HG02588 (cell line): ENCODE measurements around the gene ARRDC1.
A peak's percentile ranks its signal among the peaks of the same experiment; 100 is the strongest.
"Not testable (repeated sequence)": the region's sequence is repeated elsewhere in the genome, so short reads cannot be mapped to it uniquely, and the experiment has no call there.

Experiments
- ATAC-seq: cut with Tn5 transposase; IDR thresholded peaks from one replicate; pipeline ENCODE4 v1.9.1; 2021; ENCODE audit warnings: mild to moderate bottlenecking, moderate library complexity; ENCODE audit not compliant: unreplicated experiment

ARRDC1 gene

DNA sequence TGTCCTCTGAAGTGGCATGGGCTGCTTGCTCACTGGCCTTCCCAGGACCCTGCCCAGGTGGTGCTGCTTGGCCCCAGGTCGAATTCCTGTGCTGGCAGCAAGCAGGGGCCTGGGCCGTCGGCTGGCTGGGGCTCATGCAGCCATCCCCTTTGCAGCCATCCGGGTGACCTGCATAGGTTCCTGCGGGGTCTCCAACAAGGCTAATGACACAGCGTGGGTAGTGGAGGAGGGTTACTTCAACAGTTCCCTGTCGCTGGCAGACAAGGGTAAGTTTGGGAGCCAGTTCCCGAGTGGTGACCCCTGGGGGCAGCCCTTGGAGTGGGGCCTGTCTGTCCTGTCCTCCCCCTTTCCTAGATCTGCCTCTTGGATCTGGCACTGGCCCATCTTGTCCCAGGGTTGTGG is 7.3 kb downstream of the ARRDC1 start:
- no peak for ATAC-seq

GRCh38 chr9:137613259-137613658 is 7.8 kb downstream of the ARRDC1 start:
- ATAC-seq: no peak

- no peak for ATAC-seq
These were observed 8.4 kb downstream of the ARRDC1 start for GRCh38 chr9:137613738-137614523.

DNA sequence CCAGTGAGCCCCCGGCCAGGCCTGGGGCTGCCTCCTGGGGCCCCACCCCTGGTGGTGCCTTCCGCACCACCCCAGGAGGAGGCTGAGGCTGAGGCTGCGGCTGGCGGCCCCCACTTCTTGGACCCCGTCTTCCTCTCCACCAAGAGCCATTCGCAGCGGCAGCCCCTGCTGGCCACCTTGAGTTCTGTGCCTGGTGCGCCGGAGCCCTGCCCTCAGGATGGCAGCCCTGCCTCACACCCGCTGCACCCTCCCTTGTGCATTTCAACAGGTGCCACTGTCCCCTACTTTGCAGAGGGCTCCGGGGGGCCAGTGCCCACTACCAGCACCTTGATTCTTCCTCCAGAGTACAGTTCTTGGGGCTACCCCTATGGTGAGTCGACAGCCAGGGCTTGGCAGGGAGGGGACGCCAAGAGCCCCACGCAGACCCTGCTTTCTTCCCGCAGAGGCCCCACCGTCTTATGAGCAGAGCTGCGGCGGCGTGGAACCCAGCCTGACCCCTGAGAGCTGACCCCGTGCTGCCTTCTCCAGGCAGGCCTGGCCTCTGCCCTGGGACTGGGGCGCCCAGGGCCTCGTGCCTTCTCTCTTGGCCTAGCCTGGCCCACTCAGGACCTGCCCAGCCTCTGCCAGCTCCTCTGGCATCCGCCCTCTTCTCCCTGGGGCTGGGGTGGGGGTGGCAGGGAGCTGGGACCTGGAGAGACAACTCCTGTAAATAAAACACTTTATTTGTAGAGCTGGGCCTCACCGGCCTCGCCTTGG is 9.3 kb downstream of the ARRDC1 start:
- ATAC-seq: no peak

DNA sequence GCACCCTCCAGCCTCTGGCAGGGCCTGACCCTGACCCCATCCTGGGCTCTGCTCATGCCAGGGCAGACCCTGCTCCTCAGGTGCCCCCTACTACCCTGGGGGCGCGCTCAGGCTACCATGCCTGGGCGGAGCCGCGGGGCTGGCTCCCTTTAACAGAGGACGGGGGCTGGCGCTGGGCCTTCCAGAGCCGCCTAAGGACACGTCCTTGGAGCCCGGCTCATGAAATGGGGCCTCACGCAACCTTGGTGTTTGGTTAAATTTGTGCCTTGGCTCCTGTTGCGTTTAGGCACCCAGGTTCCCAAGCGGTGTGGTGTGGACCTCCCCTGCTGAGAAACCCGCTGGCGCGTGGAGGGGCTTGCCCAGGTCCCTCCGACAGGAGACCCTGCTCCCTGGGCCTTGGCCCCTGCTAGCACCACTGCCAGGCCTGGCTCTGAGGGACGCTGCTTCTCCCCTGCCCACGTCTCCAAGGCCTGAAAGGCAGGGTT is 9.9 kb downstream of the ARRDC1 start:
- no peak for ATAC-seq

DNA sequence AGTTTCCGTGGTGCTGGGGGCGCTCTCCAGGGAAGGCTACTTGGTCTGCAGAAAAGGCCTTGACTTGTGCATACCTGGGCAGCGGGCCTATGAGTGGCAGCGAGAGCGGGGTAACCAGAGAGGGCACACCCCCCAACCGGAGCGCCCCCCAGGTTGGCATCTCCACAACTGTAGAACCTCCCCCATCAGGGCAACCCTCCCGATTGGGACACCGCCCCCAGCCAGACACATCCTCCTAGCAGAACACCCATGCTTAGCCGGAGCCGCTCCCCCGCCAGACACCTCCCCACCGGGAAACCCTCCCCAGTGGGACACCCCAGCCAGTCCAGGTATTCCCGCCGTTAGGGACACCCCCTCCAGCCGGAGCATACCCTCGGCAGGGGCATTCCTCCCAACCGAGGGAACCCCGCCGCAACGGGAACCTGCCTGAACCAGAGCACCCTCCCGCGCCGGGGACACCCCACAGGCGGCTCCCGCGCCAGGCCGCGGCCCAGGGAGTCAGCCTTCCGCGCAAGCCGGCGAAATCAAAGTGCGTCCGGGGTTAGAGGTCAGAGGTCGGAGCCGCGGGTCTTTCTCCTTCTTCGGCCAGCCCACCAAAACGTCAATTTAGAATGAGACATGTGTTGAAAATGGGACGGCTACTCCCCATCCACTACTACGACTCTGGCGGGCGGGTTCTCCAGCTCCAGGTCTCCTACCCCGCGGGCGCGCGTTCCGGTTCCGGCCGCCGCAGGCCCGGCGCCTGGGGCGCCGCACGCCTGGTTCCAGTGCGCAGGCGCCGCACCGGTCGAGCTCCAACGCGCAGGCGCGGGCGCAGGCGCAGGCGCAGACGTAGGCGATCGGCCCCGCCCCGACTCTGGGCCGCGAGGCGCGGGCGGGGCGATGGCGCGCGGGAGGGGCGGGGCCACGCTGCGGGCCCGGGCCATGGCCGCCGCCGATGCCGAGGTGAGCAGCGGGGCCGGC is 12.9 kb downstream of the ARRDC1 start, which contains the start of gene EHMT1:
TSS of gene EHMT1 (plus strand) at position 901 of the 963 bp plus-strand sequence. CDS start at position 925, 24 bp downstream.
- peak; percentile 72 for ATAC-seq

DNA sequence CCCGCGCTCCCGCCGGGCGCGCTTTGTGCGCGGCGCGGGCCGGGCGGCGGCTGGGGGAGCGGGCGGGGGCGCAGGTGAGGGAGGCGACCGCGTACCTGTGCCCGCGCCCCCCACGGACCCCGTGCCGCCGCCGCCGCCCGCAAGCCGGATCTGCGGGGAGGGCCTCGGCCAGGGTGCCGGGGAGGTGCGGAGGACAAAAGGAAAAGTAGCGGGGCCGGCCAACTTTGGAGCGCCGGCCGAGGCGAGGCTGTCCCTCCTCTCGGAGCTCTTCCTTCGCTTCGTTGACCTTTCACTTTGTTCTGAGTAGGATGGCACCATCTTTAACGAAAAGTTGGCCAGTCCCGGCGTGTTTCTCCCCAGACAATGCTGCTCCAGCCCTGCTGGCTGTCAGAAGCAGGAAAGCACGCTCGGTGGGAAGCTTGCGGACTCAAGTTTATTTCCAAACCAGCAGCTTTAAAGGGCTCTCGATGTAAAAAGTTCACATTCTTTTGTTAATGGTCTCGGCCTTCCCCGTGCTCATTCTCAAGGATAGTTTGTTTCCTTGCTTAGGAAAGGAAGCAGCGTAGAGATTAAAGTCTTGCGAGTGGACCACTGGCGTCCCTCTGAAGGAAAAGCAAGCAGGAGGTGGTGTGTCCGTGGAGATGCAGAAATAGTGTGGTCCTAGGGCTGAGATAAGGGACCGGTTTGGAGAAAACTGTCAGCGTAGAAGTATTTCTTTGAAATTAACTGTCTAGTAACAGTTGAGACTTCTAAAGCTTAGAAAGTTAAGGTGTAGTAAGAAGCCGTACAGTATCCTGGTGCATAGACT is 14.0 kb downstream of the ARRDC1 start:
- no peak for ATAC-seq

- no peak for ATAC-seq
These were observed 14.5 kb downstream of the ARRDC1 start for GRCh38 chr9:137620048-137620405.

GRCh38 chr9:137620581-137620980 is 15.1 kb downstream of the ARRDC1 start:
- no peak for ATAC-seq

DNA sequence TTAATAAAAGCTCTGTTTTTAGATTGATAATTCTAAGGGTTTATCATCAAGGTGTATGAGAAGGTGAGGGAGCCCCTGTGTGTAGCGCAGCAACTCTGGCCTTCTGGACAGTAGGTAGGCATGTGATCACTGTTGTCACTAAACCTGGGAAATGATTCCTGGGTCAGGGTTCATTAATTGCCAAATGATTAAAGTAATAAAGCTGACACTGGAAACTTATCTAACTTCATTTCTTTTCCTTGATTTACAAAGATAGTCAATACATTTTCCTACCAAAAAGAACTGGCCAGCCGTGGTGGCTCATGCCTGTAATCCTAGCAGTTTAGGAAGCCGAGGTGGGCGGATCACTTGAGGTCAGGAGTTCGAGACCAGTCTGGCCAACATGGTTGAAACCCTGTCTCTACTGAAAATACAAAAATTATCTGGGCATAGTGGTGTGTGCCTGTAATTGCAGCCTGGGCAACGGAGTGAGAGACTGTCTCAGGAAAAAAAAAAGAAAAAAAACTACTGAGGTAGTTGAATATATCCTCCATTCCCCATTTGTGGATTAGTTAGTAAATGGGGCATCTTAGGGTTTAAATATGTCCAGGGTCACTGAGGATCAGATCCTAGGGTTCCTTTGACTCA is 15.8 kb downstream of the ARRDC1 start:
- ATAC-seq: no peak

DNA sequence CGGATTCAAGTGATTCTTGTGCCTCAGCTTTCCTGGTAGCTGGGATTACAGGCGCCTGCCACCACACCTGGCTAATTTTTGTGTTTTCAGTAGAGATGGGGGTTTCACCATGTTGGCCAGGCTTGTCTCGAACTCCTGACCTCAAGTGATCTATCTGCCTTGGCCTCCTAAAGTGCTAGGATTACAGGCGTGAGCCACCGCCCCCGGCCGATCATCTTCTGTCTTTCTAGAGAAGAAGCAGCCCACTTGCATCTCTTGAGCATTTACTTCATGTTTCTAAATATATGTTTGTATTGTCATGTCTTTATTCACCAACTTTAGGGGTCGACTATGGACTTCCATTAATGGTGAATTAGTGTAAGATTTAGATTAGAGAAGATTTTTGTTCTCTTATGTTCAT is 16.7 kb downstream of the ARRDC1 start:
- not testable (repeated sequence) for ATAC-seq

GRCh38 chr9:137626464-137626863 is 21.0 kb downstream of the ARRDC1 start:
- no peak for ATAC-seq

DNA sequence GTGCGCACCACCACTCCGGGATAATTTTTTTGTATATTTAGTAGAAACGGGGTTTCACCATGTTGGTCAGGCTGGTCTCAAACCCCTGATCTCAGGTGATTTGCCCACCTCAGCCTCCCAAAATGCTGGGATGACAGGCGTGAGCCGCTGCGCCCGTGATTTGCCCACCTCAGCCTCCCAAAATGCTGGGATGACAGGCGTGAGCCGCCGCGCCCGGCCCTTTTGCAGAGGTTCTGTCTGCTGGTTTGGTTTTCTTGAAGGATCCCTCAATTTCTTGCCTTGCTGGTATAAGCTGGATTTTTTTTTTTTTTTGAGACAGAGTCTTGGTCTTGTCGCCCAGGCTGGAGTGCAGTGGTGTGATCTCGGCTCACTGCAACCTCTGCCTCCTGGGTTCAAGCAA is 21.9 kb downstream of the ARRDC1 start:
- ATAC-seq: not testable (repeated sequence)

DNA sequence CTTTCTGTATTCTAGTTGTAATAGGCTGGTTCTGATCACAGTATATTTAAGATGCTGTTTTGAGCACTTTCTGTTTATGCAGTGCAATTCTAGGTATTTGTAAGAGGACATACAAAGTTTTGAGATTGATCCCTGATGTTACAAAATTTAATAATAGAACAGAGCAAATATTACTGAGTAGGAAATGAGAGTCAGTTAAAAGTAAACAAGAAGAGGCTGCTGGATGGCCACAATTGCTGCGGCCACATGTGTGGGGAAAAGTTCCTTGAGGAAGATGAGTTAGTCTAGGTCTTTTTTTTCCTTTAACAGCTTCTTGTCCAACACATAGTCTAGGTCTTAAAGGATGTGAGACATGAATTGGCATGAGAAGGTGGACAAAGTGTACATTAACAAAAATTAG is 24.6 kb downstream of the ARRDC1 start:
- no peak for ATAC-seq

DNA sequence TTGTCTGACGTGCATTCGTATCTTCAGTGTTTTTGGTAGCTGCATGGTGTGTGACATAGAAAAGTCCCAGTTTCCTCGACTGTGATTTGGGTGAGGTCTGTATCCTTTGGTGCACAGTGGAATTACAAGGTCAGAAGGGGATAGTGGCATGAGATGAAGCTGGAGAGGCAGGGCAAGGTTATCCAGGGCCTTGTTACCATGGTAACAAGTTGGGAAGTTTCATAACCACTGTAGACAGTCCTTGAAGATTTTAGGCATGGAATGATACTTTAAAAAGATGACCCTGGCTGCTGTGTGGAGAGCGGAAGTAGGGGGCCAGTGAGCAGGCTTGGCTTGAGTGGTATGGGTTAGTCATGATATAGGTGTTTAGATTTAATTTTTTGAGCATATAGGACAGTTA is 25.2 kb downstream of the ARRDC1 start:
- no peak for ATAC-seq

DNA sequence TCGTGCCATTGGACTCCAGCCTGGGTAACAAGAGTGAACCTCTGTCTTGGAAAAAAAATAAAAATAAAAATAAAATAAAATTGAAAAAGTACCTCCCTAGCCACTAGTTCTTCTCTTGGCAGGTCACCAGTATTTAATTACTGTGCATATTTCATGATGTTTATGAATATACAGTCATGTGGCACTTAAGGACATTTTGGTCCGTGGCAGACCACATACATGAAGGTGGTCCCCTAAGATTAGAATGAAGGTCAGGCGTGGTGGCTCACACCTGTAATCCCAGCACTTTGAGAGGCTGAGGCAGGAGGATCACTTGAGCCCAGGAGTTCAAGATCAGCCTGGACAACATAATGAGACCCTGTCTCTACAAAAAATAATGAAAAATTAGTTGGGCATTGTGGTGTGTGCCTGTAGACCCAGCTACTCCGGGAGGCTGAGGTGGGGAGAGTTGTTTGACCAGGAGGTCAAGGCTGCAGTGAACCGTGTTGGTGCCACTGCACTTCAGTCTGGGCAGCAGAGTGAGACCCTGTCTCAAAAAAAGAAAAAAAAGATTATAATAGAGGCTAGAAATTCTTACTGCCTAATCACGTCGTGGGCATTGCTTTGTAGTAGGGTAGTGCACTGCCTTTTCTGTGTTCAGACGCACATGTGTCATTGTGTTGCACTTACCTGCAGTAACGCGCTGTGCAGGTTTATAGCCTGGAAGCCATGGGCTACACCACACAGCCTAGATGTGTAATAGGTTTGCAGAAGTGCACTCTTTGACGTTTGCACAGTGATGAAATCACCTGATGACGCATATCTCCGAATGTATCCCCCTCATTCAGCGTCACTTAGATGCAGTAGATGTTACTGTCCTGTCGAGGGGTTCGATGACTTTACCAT is 26.1 kb downstream of the ARRDC1 start:
- no peak for ATAC-seq

GRCh38 chr9:137632230-137633161 is 27.0 kb downstream of the ARRDC1 start:
- ATAC-seq: no peak

GRCh38 chr9:137634016-137634415 is 28.5 kb downstream of the ARRDC1 start:
- ATAC-seq: no peak
